Activated gamma-delta T cell (primary cell): Measurements from ENCODE around the gene MARCHF3.
"Not testable (repeated sequence)": the region's sequence is repeated elsewhere in the genome, so short reads cannot be mapped to it uniquely, and the experiment has no call there.

Experiments
- DNase-seq: peaks from one replicate; lab custom pipeline; 2025; lab: John Stamatoyannopoulos, UW

MARCHF3 gene

GRCh38 chr5:126954981-126955380 lies 75.4 kb downstream of the MARCHF3 start:
- DNase-seq: no peak

GRCh38 chr5:126953640-126954039 lies 76.7 kb downstream of the MARCHF3 start:
- no peak for DNase-seq

DNA sequence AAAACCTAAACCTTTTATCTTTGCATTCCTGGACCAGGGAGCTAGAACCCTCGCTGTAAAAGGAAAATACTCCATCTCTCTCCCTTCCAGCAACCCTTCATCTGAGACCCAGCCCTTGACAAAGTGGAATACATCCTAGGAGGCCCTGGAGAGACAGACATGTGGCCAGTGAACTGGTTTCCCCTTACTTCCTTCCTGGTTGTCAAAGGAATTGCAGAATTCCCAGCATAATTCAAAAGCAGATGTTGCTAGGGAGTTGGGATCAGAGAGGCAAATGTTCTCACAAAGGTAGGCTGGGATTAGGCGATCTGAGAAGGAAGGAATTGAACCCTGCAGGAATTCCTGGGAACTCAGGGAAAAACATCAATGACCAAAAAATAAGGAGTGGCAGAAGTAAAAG lies 80.9 kb downstream of the MARCHF3 start:
- DNase-seq: no peak

DNA sequence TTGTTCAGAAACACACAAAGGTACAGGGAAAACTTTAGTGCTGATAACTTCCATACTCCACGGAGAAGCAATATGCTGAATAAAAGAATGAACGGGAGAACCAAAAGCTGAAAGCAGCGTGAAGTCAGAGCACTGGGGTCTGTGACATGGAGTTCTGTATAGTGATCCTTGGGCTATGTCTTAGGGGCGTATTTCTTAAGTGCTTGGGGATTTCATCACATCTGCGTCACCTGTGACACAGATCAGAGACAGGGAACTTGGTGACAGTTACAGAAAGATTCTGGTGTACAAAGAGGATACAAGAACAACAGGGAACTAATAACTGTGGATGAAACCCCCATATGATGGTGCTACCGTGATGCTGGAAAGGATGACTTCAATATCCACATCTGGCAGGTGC lies 81.9 kb downstream of the MARCHF3 start:
- DNase-seq: no peak

DNA sequence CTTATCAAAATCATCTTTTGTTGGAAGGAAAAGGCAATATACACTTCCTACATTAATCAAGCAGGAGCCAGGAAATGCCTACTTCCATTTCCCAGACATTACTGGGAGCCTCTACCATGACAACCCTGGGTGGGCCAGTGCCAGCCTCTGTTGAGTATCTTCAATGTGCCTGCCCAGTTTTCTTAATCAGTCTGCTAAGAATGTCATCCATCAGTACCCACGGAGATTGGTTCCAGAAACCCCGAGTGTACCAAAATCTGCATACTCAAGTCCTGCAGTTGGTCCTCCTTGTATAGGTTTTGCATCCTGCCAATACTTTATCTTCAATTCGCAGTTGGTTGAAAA lies 82.4 kb downstream of the MARCHF3 start:
- no peak for DNase-seq

GRCh38 chr5:126947146-126948010 lies 83.0 kb downstream of the MARCHF3 start:
- no peak for DNase-seq

DNA sequence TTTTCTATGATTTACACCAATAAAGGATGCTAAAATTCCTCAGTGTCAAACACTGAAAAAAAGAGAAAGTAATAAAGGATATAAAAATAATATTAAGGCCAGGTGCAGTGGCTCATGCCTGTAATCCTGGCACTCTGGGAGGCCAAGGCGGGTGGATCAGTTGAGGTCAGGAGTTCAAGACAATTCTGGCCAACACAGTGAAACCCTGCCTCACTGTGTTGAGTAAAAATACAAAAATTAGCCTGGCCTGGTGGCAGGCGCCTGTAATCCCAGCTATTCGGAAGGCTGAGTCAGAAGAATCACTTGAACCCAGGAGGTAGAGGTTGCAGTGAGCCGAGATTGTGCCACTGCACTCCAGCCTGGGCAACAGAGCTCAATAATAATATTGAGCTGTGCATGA lies 87.5 kb downstream of the MARCHF3 start:
- not testable (repeated sequence) for DNase-seq

DNA sequence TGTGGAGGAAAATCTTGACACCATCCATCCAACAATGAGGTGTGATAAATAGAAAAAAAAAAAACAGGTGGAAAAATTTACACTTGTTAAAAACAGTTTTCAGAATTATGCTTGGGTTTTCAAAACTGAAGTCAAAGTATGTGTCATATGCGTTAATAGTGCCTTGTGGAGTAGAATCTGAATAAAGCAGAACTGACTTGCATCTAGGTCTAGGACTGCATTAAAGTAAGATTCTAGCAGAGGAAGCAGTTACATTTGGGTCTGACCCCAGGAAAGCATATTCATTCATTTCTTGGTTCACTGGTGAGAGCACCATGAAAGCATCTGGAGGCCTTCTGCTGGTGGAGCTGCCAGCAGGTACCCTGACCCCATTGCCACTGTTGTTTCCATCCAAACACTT lies 89.0 kb downstream of the MARCHF3 start:
- no peak for DNase-seq

- no peak for DNase-seq
These were observed 90.5 kb downstream of the MARCHF3 start for GRCh38 chr5:126939887-126940286.

- DNase-seq: no peak
These were observed 91.9 kb downstream of the MARCHF3 start for GRCh38 chr5:126938466-126938865.

GRCh38 chr5:126937771-126938170 lies 92.6 kb downstream of the MARCHF3 start:
- DNase-seq: no peak

GRCh38 chr5:126936775-126937418 lies 93.5 kb downstream of the MARCHF3 start:
- DNase-seq: no peak

- DNase-seq: no peak
These were observed 98.2 kb downstream of the MARCHF3 start for GRCh38 chr5:126931963-126932660.

DNA sequence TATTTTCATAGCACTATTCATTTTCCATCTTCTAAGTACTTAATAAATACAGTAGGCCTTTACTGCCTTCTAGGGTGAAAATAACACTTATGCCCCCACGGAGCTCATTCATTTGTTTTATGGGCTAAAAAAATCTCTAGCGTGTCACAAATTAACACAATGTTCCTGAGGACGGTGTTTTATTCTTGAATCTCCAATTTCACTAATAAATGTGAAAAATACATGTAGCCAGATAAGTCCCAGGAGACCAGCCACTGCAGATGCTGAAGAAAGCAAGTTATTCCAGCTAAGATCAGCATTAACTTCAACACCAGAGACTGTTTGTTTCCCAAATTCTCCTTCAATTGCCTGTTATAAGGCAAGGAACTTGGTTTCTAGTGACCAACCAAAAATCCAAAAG lies 102.3 kb downstream of the MARCHF3 start:
- no peak for DNase-seq

- DNase-seq: no peak
These were observed 102.9 kb downstream of the MARCHF3 start for GRCh38 chr5:126927429-126927828.

DNA sequence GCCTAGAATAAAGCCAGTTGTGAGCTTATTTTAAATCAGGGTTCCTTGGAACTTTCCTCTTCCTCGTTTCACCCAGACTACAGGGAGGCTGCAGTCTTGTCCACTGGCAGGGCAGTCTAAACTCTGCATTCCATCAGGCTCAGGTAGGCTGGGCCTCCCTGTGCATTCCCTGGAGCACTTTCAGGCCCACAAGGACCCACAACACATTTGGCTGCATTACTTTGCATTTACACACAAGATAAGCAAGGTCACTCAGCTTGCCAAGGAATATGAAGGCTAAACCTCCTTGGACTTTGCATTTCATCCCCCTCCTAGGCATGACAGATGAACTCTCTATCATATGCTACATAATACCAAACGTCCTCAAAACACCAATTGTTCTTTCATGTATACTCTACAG lies 104.2 kb downstream of the MARCHF3 start:
- DNase-seq: no peak

DNA sequence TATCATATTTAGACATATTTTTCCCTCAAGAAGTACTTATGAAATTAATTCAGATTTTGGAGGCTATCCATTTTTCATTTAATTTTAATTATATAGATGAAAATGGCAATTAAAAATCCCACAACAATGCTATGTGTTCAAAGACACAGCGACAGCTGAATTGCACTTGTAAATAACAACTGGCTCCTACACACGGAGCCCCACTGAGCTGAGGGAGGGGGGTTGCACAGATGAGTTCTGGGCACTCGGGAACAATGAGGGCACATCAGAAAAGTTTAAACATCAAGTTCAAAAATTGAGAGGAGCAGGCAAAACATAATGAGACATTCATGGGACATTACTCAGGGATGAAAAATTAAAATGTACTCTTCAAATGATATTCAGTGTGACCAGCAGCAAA lies 104.9 kb downstream of the MARCHF3 start:
- DNase-seq: no peak

DNA sequence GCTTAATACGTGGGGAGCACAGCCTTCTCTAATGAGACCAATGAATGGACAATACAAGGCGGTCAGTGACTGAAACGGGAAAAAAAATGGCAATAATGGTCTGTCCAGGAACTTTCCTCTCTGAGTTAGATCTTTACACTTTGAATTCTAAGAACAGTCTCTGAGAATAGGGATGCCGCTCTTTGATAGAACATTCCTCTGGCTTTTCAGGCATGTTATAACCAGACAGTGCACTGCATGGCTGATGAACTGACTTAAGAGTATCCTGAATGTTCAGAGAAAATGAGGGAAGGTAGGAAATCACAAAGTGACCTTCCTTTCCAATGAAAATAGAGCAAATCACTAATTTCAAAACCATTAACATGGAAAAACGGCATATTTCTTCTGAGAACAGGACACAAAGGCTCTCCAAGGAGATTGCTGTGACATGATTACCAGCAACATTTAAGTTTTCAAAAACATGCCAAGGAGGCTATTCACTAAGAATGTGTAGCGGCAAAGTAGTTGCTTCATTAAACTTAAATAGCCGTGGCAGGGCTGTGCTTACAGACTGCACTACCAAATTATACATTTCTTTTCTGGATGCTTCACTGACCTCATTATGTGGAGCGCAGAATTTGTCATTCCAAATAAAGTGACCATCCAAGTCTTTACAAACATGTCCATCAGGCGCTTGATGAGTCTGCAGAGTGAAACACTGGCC lies 105.9 kb downstream of the MARCHF3 start:
- DNase-seq: no peak

DNA sequence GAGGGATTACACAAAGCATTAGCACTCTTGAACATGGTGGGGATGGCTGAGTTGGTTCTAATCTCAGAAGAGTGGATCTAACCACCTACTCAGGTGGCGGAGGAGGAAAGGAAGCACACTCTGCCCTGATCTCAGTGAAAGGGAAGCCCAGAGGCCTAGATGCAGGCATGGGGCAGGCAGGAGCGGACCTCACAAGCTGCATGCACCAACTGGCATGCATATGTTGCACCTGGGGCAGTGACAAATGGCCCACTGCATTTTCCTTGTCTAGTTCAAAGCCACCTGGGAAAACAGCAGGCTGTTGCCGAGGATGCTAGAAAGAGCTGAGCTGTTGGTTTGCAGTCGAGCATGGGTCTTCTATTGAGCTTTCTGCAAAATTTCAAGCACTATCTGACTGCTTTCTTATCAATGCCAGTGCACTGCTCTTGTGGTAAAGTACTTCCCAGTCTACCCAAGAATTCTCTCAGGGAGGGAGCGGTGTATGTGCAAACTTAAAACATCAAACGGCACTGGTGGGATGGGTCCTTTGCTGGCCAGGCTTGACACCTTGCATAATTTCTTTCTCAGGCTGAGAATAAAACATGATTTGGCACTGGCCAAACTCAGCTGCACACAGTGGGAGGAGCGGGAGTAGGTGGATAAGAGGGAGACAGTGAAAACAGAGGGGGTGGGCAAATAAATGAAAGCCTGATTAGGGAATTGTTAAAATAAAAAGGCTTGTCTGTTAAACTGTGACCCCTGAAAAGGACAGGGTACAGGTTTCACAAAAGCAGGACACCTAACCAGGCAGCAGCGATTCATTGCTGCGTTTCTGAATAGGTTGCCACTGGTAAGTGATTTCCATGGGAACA lies 108.9 kb downstream of the MARCHF3 start:
- no peak for DNase-seq

- DNase-seq: no peak
These were observed 110.1 kb downstream of the MARCHF3 start for GRCh38 chr5:126920291-126920690.

DNA sequence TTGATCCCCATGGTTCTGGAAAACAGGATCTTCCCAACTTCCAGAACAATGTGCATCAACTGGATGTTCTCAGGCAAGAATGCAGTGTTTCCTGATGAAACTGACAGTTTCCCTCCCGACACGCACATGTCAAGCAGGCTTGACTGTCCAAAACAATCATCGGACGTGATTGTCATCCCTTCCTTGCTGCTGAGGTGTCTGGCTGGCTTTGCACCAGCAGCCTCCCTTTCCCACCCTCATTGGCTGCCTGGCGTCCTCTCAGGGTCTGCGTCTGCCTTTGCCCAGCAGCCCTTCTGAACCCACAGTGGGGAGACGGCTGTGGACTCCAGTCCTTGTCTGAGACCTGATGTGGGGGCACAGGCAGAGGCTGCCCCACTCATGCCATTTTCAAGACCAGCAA lies 110.8 kb downstream of the MARCHF3 start:
- no peak for DNase-seq

DNA sequence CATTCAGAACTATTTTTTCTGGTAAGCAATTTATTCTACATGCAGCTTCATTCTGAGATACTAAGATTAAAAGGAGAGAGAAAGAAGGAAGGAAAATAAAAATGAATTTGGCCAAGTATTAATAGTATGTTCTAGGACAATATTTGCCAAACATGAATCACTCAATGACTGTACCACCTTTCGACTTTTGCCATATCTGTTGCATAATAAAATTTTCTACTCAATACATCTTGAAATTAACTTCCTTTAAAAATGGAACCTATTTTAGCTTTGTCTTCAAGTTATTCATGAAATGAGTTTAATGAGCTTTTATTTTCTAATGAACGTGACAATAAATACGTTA lies 111.8 kb downstream of the MARCHF3 start:
- no peak for DNase-seq
